Stimulated activated CD4-positive, alpha-beta T cell treated with anti-CD3 and anti-CD28 coated beads, Interleukin-4, amount 100 ng/mL, for 24 hours (primary cell): ENCODE measurements around the gene FADD.
"Not testable (repeated sequence)": the region's sequence is repeated elsewhere in the genome, so short reads cannot be mapped to it uniquely, and the experiment has no call there.

Experiments used
- DNase-seq: peaks from one replicate; pipeline ENCODE4 v3.0.0-alpha.2; 2020

The FADD gene

DNA sequence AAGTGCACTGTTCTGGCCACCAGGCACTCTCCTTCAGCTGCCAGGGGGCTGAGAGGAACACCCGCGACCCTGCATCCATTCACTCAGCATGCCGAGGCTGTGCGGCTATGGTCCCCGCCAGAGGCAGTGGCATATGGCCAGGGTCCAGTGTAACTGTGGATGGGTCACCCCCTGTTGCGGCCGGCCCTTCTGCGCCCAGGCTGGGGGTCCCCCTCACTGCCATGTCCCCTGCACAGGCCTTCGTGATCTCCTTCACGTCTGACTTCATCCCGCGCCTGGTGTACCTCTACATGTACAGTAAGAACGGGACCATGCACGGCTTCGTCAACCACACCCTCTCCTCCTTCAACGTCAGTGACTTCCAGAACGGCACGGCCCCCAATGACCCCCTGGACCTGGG, 20.8 kb upstream of the FADD start:
- DNase-seq = no peak

DNA sequence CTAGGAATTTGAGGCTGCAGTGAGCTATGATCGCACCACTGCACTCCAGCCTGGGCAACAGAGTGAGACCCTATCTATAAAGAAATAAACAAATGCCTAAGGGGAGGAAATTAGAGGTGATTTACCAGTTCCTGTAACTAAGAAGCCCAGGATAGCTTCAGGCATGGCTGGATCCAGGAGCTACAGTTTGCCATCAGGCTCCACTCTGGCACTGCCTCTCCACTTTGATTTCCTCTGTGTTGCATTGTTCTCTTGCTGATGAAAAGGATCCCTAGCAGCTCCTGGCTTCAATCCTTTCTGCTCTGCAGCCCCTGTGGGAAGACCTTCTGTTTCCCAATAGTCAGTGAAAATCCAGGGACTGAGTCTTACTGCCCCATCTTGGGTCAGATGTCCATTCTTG, 20.1 kb upstream of the FADD start:
- DNase-seq = no peak

DNA sequence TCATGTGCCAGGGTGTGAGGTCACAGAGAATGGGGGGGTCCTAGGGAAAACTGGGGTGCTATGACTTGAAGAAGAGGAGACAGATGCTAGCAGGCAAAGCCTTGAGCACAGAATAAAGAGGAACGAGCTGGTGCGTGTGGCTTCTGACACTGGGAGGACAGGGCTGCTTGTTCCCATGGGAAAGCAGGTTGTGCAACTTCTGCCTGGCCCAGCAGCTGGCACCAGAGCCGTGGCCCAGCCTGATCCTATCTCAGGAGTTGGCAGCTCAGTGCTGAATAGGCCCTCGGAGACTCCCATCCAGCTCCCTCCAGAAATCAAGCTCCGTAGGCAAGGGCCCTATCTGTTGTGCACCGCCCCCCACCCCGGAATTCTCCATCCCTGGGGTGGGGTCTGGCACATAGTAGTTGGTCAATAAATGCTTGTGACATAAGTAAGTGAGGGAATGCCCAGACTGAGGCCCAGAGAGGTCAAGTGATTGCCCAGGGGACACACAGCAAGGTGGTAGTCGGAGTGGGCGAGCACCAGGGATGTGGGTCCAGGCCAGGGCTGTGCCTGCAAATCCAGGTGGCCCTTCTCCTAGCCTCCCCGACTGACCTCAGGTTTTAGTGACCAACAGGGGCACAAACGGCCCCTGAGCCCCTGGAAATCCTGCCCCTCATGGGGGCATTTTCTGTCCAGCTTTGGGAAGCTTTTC, 19.5 kb upstream of the FADD start:
- no peak for DNase-seq

GRCh38 chr11:70184396-70184795, 18.7 kb upstream of the FADD start:
- DNase-seq = no peak

GRCh38 chr11:70185348-70186055, 17.6 kb upstream of the FADD start:
- DNase-seq = no peak

- no peak for DNase-seq
These were observed 16.7 kb upstream of the FADD start for GRCh38 chr11:70186420-70186819.

DNA sequence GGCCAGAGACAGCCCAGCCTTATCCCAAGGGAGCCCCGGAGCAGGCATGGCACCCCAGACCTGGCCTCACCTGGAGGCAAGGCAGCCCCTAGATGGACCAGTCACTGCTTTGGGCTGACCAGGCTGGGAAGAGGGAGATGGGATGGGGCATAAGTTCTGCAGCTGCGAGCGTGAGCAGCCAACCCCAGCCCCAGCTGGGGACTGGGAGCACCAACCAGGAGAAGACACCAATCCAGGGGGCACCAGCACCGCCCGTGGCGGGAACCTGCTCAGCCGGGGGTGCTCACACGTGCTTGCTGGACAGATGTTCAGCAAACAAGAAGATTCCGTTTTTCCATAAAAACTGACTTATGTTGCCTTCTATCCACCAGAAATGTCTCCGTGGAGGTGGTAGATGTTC, 16.2 kb upstream of the FADD start:
- DNase-seq = no peak

GRCh38 chr11:70187771-70188170, 15.3 kb upstream of the FADD start:
- no peak for DNase-seq

GRCh38 chr11:70189622-70190021, 13.5 kb upstream of the FADD start:
- DNase-seq = no peak

DNA sequence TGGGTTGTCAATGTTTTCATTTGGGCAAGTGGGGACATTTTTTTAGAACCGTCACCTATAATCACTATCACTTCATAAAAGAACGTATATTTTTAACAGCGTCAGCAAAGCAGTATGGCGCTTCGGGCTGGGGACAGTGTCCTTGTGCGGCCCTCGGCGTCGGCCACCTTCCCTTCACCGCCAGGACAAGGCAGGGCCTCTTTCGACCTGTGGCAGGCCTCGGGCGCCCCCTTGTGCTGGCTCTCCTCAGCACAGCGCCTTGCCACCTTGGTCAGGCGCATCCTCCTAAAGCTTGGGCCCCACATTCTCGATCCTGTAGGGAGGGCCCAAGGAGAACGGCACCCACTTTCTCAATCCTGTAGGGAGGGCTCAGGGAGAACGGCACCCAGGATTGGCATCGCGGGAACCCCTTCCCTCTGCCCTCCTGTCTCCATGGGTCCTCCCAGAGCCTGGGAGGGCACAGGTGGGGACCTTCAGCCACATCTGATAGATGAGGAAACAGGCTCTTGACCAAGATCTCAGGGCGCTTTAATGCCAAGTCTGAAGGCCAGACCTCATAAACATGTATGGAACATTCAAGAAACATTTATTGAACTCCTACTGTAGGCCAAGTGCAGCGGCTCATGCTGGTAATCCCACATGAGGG, 11.5 kb upstream of the FADD start:
- peak; percentile 54 for DNase-seq

GRCh38 chr11:70192666-70193410, 10.3 kb upstream of the FADD start:
- DNase-seq = no peak

GRCh38 chr11:70193411-70194292, 9.4 kb upstream of the FADD start:
- no peak for DNase-seq

DNA sequence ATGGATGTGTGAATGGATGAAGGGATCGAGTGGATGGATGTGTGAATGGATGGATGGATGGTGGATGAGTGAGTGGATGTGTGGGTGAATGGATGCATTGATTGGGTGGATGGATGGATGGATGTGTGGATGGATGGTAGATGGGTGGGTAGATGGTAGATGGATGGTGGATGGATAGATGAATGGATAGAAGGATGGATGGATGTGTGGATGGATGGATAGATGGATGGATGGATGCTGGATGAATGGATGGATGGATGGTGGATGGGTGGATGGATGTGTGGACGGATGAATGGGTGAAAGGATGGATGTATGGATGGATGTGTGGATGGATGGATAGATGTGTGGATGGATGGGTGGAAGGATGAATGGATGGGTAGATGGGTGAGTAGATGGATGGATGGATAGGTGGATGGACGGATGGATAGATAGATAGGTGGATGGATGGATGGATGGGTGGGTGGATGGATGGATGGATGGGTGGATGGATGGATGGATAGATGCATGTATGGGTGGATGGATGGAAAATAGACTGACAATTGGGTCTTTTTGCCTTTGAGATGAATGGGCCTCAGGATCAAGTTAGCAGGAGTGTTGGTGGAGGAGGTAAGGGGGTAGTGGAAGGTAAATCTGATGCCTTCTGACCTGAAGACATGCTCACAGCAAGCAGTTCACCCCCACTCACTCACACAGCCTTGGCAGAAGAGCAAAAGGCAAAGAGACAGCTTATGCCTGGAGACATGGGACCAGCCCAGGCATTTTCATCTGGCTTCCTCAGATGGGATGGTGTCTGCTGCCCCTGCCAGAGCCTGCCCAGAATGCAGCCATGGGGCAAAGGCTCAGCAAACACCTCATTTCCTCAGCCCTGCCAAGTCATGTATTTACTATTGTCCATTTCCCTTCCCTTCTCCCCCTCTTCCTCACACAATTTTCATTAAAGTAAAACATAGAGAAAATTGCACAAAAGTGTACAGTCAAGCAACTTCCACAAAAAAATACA, 8.0 kb upstream of the FADD start:
- DNase-seq = no peak

DNA sequence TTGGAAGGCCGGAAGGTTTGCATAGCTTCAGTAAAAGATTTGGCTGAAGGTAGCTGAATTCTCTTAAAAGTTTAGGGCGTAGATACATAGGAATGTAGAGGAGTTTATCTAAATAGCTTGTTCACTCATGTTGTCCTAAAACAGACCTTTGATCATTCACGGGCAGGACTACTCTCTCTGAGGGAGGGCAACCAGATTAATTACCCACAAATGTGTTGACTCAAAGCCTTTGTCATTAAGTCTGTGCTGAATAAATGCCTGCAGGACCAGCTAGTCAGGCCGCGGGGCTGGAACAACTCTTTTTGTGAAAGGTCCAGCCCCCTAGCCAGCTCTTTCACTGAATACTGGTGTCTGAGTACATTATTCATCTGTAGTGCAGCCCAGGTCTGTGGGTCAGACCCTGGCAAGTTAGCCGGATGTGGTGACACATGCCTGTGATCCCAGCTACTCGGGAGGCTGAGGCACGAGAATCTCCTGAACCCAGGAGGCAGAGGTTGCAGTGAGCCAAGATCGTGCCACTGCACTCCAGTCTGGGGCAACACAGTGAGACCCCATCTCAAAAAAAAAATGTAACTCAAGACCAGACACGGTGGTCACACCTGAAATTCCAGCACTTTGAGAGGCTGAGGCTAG, 2.8 kb upstream of the FADD start:
- DNase-seq = no peak

- DNase-seq = not testable (repeated sequence)
These were observed 2.0 kb upstream of the FADD start for GRCh38 chr11:70201047-70201446.

- no peak for DNase-seq
These were observed 924 bp upstream of the FADD start for GRCh38 chr11:70201882-70202861.

DNA sequence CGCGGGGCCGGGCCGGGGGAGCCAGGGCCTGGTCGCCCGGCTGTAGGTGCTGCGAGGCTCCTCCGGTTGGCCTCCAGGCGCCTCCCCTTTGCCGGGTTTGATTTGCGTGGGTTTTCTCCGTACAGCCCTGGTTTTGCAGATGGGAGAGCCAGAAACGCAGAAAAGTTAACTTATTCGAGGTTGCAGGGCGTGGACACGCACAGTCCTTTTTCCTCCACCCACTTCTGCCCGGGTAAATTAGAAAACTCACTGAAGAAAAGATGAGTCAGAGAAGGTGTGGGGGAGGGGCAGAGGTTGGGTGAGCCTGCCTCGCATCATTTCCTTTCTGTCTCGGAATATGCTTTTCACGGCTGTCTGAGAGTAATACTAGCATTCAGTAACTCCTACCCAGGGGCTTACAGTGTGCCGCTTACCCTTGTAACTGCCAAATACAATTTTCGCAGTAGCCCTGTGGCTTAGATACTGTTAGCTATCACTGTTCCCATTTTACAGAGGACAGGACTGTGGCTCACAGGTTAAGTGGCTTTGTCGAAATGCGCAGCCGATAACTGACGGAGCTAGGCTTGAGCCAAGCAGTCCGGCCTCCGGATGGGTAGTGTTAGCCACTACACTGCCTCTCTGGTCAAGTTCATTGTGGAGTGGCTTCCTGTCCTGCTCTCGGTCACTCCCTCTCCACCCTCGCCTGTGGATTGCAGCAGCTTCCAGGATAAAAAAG, 812 bp downstream of the FADD start:
- DNase-seq = peak; percentile 97

DNA sequence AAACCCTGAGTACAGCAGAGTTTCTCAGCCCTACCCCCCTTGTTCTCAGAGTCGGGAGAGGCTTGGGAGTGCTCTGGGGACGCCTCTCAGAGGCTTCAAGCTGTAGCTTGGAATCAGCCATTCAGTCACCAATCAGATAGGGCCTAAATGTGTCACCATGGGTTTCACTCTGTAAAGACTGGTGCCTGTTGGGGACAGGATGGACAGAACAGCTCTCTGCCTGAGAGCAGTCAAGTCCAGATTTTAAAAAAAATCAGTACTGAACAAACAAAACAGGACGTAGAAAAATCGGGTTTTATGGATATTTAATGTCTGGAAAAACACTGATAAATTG, 1.3 kb downstream of the FADD start:
- peak; percentile 20 for DNase-seq
